GM19328 (cell line): Measurements from ENCODE around the gene EPB41L4B.

Source experiments
- ATAC-seq: cut with Tn5 transposase; IDR thresholded peaks from one replicate; pipeline ENCODE4 v1.9.1; 2021; ENCODE audit warnings: mild to moderate bottlenecking, moderate library complexity; ENCODE audit not compliant: unreplicated experiment

The EPB41L4B gene

DNA sequence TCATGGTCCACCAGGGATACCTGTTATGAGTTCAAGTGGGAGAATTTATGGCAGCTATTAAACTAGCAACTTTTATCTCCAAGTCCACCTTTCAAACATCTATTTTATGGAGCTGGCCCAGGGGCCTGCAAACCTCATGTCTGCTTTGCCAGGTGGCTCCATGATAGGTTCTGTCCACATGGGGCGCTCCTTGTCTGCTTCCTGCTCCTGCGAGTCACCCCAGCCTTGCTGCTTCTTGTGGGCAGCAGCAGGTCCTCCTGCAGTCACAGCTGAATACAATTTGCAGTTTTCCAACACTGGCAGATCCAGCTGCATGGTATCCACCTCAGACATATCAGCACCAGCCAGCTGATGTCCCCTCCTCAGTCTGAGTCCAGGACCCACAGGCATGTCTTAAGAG is 114.2 kb downstream of the EPB41L4B start:
- no peak for ATAC-seq

DNA sequence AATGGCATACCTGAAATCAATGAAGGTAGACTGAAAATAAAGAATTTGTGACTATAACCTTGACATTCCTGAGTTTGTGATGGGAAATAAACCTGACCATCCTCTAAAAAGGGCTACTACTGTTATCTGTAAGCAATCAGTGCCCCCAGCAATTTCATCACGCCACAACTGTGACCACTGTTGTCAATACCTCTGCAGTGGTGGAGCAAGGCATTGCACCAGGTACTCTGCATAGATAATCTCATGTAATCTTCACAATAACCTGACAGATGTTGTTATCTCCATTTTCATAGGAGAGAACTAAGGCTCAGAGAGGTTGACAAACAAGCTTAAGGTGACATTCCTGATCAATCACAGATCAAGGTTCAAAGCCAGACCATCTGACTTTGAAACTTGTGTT is 115.3 kb downstream of the EPB41L4B start:
- ATAC-seq = no peak

DNA sequence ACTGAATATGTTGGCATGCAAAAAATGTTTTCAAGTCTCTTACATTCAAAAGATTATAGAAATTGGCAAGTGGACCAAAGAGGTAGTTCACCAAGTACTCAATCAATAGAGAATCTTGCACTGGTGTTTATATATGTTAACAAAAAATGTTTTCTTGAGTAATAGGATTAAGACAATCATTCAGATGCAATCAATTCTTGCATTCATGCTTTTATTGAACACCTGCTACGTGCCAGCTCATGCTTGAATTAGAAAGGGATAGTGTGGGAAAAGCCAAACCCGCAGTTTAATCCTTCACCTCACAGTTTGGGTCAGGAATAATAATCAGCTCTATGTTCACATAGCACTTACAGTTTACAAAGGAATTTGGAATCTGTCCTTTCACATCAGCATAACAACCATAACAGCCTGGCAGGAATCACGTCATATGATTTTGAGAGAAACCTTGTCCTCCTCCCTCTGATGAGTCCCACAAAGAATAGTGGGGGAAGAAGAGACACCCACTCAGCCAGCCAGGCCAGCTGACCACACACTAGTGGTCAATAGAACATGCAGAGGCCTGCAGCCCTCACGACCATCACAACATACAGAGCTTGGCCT is 117.0 kb downstream of the EPB41L4B start:
- ATAC-seq = no peak

- no peak for ATAC-seq
These were observed 121.2 kb downstream of the EPB41L4B start for GRCh38 chr9:109199676-109200075.

GRCh38 chr9:109198736-109199382 is 122.0 kb downstream of the EPB41L4B start:
- no peak for ATAC-seq

DNA sequence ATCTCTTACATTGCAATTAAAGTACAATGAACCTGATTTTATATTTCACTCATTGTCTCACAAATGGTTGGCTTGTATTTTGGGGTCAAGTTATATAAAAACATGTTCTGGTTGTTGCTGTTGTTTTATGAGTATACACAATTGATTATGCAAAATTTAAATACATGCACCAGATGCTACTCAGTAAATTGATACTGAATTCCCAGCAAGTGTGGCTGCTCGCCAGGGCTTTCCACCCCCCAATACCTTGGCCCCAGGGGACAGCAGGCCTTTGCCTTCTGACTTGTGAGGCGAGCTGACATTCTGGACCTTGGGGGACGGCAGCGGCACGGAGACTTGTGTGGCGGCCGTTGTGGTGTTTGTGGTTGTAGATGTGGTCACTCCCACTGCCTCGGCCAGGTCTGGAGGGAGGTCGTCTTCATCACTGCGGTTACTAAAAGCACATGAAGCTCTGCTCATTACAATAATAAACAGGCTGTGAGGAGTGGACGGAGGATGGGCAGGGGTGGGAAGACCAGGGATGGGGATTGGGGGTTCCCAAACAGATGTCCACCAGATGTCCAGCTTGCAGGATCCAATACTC is 126.8 kb downstream of the EPB41L4B start:
- ATAC-seq = no peak

DNA sequence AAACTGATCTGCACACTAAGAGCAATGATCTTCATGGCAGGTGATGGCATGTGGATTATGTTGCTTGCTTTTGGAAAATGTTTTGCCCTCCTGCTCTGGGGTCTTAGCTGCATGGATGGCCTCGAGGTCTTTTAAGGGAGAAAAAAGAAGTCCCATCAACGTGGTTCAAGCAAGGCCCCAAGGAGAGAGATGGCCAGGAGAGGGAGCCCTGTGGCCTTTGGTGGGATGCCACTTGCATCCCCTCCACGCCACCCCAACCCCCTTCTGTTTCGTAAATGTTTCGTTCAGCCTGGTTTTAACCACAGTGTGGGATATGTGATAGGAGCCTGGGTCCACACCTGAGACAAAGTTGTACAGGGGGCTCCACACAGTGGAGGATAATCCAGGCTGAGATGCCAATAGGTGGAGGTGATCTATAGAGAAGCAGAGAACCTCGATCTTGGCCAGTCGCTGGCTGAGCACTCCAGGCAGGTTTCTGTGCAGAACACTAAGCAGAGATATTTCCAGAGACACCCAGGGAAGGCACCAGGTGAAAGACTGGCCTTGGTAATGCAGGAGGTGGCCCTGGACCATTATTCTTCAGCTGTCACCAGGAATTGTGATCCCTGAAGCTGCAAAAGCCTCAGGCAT is 128.0 kb downstream of the EPB41L4B start:
- ATAC-seq = no peak

GRCh38 chr9:109191746-109192145 is 129.1 kb downstream of the EPB41L4B start:
- ATAC-seq = no peak

GRCh38 chr9:109190151-109190550 is 130.7 kb downstream of the EPB41L4B start:
- ATAC-seq = no peak

- no peak for ATAC-seq
These were observed 133.9 kb downstream of the EPB41L4B start for GRCh38 chr9:109186857-109187520.

- no peak for ATAC-seq
These were observed 137.7 kb downstream of the EPB41L4B start for GRCh38 chr9:109182940-109183798.

- ATAC-seq = no peak
These were observed 138.3 kb downstream of the EPB41L4B start for GRCh38 chr9:109182550-109182939.

DNA sequence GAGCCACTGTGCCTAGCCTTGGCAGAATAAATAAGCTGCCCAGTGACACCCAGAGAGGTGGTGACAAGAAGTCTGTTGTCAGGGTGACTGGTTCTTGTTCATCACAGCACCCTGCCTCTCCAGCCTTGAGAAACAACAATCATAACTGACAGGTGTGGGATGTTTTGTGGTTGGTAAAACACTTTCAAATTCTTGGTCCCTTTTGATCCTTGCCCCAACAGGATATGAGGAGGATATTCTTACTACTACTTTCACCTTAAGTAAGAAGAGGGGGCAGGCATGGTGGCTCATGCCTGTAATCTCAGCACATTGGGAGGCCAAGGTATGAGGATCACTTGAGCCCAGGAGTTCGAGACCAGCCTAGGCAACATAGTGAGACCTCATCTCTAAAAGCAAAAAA is 139.6 kb downstream of the EPB41L4B start:
- ATAC-seq = no peak

GRCh38 chr9:109179801-109180523 is 140.9 kb downstream of the EPB41L4B start:
- no peak for ATAC-seq

DNA sequence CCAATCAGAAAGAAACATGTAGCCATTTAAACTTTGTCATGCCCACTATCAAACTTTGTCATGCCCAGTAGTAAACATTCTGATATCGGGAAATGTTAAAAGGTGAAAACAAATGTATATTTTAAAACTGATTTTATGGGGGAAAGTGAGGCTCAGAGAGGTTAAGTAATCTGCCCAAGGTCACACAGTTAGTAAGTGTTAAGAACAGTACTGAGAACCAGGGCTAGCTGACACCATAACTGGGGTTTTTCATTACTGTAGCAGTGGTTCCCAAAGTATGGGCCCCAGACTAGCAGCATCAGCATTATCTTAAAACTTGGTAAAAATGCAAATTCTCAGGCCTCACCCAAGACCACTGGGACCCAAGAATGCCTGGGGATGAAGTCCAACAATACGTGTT is 143.9 kb downstream of the EPB41L4B start:
- ATAC-seq = no peak

DNA sequence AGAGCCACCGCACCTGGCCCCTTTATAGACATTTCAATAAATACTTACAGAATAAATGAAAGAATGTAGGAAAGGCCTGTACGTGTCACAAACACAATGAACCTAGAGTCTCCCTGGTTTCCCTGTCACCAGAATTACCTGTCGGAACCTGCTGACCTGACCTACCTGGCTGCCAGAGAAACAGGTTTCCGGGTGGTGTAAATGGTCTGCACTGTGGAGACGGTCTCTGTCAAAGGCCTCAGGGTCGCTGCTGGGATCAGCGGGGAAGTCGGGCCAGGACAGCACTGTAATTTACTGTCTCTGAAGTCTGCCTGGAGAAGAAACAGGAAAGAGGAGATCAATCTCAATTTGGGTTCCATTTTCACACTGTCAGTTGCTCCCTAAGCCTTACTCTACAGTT is 144.5 kb downstream of the EPB41L4B start:
- no peak for ATAC-seq

DNA sequence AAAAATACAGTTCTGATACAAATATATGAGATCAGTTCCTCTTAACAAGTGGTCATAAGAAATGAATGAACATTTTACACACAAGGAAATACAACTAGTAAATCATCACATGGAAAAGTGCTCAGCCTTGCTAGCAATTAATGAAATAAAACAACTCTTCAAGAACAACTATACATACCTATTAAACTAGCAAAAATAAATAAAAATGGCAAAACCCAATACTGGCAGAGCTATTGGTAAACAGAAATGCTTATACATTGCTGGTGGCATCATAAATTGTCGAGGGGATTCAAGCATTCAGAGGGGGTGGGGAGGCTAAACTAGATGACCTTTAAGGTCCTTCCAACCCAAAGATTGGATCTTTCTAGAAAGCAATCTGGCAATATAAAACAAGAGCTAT is 147.9 kb downstream of the EPB41L4B start:
- no peak for ATAC-seq

- no peak for ATAC-seq
These were observed 148.9 kb downstream of the EPB41L4B start for GRCh38 chr9:109171926-109172325.

- ATAC-seq = no peak
These were observed 152.7 kb downstream of the EPB41L4B start for GRCh38 chr9:109168170-109168569.

DNA sequence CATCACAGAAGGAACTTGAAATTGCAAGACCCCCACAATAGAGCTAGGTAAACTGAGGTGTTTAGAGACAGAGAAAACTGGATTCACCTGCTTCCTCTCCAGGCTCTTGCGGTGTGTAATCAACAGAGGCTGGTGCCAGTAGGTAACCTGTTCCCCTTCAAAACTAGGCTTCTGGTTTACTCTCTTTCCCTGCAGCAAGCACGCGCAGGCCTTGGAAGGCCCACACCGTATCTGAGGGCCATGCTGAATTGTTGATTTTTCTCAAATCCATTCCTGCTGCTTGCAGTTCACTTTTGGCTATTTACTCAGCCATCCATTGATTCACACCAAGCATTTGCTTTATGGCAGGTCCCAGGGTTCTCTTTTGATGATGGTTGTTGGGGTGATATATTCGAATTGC is 153.1 kb downstream of the EPB41L4B start:
- no peak for ATAC-seq
